Esophagus mucosa (tissue), 1 donor: ENCODE measurements around the gene TENM3. TPM values are rescaled to one million over a fixed set of nuclear protein-coding genes. Genes with fewer than 3 reads are reported as not detected.

Source experiments
- ATAC-seq: fragments of 200-7000 bp; cut with Tn5 transposase; one replicate; pipeline ENCODE4 v1.9.1; 2020
- total RNA-seq: library from RNA; stranded (reverse); gene quantifications from one replicate; pipeline ENCODE4 v1.2.4, GENCODE V29; 2023
- donor health status: DM: yes; HTN: yes; CAD: no.

The TENM3 gene
- total RNA-seq, 1 donor from 2014 or later: 3.6 TPM

DNA sequence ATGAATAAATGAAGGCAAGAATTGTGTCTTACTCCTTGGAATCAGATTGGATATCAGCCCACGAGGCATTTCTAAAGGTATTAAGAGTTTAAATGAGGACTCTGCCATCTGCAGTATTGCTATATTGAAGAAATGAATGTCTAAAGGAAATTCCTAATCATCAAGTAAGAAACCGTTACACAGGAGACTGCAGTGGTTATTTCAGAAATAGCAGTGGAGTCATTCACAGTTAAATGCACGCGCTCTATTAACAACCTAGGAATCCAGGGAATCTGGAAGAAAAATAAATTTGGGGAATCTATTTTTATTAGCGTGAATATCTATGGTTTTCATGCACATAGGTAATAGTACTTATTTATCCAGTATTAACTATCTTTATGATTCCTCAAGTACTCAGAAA is 334.2 kb downstream of the TENM3 start:
- no peak for ATAC-seq

DNA sequence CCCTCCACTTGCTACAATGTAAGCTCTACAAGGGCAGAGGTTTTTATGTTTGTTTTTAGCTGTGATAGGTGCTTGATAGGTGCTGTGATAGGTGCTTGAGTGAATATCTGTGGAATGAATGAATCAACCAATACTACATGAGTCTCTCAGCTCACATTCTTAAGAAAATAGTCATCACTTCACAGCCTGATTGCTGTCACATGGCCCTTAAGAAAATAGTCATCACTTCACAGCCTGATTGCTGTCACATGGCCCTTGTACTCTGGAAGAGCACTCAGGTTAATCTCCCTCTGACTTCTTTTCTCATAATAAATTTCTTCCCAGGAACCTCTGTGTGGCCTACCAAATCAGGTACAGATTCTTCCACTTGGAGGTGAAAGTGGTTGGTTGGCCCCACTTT is 335.2 kb downstream of the TENM3 start:
- peak; percentile 93 for ATAC-seq

DNA sequence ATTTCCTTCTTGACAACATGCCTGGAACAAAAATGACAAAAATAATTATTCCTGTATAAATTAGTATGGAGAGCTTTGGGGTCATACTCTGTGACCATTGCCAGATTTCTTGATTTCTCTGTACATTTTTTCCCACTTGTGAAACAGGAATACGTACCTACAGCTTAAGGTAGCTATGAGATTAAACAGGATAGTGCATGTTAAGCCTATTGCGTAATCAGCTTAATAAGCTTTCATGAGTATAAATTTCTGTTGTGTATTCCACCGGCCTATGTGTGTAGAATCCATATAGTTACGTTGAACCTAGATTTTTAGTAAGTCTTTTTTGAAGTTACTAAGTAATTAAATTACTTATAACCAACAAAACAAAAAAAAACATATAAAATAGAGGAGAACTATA is 339.0 kb downstream of the TENM3 start:
- peak; percentile 83 for ATAC-seq

DNA sequence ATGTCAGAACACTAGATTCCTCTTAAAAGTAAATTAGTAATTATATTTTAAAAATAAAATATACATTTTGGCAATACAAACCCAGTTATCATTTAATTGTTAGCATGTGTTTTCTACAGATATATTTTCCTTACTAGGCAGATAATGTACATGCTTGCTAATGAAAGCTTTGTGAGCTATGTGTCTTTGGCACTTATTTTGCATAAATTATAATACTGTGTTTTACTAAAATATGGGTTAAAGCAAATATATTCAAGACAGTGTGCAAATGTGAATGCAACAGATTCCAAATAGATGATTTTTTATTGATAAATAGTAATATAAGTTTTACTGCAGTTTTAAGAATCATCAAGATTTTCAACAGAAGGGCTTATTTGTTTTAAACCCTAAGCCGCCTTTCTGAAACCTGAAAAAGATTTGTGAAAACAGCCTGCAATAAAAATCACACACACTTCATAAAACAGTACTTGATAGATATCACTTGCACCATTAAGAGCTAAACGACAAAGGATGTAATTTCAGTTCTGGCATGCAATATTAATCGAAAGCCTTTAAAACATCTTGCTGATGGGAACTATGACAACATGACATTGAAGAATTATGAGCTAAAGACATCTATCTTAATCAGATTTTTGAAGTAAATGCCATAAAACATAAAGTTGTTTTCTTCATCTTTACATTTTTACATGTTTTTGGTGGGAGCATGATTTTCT is 340.7 kb downstream of the TENM3 start:
- no peak for ATAC-seq

DNA sequence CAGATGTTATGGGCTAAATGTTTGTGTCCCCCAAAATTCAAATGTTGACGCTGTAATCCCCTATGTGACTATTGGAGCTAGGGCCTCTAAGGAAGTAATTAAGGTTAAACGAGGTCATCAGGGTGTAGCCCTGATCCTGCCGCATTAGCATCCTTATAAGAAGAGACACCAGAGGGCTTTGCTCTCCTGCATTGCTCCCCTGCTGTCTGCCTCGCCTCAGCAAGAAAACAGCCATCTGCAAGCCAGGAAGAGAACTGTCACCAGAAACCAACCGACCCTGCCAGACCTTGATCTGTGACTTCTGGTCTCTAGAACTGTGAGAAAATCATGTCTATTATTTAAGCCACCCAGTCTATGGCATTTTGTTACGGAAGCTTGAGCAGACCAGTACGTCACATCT is 342.1 kb downstream of the TENM3 start:
- ATAC-seq: no peak

DNA sequence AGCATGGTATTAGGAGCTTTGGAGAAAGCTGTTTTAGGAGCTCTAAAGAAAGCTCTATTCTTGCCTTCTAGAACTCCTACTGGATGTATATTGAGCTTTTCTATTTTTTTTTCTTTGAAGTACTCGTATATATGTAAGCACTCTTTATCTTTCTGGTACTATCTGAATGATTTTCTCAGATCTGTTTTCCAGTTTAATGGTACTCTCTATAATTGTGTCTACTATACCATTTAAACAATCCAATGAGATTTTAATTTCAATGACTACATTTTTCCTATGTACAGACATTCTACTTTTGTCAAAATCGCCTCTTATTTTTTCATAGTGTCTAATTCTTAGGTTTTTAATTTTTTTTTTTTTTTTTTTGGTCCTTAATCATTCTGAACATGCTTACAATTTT is 345.9 kb downstream of the TENM3 start:
- ATAC-seq: no peak

DNA sequence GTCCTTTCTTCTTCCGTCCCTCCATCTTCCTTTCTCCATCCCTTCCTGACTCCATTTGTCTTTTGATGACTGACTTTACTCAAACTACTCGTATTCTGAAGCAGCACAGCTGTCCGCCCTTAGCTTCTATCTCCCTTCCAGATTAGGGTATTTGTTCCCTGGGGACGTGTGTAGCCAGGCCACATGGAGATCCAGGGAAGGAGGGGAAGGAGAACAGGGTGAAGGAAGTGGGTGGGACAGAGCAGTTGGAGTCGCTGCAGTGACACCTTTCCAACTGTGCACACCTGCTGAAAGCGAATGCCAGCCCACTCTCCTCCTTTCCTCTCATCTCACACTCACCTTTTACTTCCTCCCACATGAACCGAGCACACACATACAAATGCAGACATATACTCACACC is 350.2 kb downstream of the TENM3 start:
- no peak for ATAC-seq

DNA sequence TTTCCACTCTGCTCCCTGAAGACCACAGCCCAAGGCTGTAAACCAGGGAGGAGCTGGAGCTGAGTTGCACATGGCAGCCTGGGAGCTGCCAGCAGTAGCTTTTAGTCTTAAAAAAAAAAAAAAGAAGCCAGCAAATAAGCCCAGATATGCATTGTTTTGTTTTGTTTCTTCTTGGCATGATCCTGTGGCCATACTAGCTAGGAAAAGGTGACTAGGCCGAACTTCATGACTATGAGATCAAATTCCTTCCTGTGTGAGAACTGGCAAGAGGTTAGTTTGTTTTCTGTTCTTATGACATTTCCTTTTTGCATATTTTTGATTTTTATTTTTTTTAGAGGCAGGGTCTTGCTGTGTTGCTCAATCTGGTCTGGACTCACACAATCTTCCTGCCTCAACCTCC is 350.7 kb downstream of the TENM3 start:
- no peak for ATAC-seq

DNA sequence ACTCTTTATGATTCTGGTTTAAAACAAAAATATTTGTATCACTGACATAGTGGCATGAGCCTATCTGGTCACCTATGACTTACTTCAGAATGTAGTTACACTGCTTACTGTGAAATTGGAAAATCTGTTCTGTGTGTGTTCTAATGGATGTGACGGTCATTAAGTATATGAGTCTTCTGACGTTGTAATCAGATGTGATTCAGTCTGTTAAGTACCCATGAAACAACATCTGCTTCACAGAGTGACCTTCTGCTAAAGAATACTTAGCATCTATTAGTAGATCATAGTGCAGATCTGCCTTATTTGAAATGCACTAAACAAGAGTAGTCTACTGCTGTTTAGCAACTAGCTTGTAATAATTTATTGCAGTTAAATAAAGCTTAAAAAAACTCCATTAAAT is 356.9 kb downstream of the TENM3 start:
- ATAC-seq: no peak

DNA sequence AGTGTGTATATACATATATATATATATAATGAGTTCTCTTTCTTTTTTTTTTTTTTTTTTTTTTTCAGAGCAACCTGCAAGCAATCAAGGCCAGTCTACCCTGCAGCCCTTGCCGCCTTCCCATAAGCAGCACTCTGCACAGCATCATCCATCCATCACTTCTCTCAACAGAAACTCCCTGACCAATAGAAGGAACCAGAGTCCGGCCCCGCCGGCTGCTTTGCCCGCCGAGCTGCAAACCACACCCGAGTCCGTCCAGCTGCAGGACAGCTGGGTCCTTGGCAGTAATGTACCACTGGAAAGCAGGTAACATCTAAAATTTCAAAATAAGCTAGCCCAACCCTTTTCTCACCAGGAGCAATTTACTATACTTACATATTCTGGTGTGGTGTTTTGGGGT is 357.7 kb downstream of the TENM3 start:
- no peak for ATAC-seq

DNA sequence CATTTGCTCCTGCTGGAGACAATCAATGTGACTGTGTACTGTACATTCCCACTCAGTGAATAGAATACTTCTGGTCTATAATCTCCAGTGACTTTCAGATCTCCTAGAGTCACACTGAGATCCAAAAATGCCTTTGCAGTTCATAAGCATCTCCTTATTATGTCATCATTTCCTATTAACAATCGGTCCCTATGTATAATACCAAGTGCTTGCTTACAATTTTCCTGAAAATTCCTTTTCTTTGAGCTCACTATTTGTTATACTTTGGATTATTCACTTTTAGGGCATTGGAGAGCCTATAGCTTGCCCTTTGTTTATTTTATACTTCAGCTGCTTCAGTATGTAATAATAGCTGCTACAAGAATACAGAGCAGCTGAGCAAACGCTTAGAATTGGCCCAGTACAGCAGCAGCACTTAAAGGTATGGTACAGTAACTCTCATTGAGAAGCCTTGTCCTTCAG is 361.0 kb downstream of the TENM3 start:
- no peak for ATAC-seq

DNA sequence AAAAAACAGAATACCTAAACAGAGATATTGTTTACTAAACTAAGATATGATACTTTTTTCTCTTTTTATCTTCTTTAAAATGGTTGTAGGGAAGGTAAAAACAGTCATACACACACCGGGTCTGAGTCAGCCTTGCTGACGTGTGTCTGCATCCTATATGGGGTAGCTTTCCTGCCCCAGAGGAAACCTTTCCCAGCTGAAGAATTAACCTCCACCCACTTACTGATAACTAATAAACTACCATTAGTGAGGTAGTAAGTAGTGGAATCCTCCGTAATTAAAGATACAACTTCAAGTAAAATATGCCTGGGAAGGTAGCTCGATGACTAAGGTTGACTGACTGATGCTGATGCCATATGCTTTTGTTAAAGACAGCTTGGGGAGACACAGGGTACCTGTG is 361.8 kb downstream of the TENM3 start:
- ATAC-seq: no peak

DNA sequence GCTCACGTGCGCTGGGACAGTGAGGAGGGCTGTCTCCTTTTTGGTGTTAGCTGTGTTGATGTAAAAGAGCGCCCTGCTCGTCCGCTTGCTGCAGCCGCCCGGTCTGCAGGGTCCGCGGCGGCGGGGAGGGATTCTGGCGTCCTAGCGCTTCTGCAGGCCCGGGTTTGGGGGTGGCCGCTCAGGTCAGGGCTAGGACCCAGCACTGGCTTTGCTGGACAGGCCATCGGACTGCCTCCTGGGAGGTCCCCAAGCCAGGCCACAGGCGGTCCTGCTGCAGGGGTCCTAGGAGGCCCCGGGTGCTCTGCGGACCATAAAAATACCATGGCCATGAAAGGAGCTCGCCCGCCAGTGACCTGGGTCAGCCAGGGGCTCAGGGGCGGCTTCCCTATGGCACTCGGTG is 365.3 kb downstream of the TENM3 start:
- ATAC-seq: no peak

DNA sequence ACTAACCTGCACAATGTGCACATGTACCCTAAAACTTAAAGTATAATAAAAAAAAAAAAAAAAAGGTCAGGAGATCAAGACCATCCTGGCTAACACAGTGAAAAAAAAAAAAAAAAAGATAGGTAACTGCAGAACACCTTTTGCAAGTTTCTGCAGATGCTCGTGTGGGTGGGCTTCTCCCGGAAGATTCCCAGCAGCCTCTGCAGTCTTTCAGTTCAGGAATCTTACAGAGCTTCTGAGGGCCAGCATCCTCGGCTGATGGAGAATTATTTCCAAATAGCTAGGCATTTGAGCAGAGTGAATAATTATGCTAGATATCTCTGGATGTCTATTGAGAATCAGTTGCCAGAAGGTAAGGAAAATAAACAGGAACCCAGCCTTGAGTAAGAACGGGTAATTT is 373.3 kb downstream of the TENM3 start:
- no peak for ATAC-seq

DNA sequence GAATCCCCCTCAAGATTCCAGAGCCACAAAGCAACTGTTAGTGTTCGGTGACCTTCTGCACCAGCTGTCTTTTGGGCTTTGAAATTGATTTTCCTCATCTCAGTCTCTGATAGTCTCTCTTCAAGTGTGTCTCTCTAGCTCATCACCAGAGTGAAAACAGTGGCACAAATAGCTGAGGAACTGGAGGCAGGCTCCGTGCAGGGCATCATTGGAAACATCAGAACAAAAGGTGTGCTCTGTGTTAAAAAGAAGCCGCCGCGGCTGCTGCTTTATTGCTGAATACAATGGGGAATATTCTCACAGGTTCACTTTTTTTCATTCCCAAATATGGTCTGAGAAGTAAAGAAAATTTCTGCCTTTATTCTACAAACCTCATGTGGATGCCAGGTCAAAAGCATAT is 376.5 kb downstream of the TENM3 start:
- ATAC-seq: no peak

DNA sequence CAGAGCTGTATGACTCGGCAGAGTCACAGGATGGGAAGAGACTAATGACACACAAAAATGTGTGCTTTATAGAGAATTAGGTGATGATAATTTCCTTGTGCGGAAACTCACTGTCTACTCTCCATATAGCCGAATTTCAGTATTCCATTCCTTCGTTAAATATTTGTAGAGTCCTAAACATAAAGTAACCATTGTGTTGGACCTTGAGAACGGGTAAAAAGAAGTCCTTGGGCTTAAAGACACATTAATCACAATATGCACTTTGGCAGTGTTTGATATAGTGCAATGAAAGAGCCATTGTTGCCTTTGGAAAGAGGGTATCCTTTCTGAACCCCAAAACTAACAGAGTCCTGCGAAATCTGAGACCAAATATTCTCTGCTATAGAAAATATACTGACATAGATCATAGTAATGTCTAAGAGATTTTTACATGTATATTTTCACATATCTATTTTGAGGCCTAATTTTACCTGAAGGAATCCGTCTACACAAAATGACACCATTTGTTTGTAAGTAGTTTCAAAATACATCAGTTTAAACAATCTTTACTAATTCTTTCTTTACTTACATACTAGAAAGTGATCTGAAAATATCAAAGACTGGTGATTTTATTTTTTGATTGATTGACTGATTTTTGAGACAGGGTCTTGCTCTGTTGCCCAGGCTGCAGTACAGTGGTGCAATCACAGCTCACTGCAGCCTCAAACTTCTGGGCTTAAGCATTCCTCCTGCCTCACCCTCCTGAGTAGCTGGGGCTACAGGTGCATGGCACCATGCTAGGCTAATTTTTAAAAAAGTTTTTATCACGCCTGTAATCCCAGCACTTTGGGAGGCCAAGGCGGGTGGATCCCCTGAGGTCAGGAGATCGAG is 377.1 kb downstream of the TENM3 start:
- ATAC-seq: no peak

DNA sequence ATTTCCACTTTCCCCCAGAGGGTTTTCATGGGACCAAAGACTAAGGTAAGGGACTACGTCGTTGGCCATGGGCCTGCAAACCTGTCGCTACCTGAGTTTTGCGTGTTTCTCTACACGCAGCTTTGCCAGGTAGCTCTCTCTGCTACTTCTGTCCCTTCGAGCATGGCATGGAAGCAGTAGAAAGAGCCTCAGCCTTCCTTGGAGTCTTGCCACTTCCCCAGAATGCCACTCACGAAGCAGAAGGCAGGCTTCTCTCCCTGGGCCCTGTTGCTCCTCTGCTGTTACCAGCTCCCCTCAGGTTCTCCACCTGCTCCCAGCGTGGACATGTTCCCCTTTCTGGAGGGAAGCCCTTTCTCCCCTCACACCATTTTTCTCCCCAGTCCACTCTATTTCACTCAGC is 381.1 kb downstream of the TENM3 start:
- ATAC-seq: no peak

DNA sequence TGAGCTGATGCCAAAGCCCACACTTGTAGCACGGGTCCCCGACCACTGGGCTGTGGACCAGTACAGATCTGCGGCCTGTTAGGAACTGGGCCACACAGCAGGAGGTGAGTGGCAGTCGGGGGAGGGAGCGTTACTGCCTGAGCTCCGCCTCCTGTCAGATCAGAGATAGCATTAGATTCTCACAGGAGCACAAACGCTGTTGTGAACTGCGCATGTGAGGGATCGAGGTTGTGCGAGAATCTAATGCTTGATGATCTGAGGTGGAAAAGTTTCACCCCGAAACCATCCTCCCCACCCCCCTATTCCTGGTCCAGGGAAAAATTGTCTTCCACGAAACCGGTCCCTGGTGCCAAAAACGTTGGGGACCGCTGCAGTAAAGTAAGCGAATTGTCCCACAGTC is 382.0 kb downstream of the TENM3 start:
- ATAC-seq: no peak

DNA sequence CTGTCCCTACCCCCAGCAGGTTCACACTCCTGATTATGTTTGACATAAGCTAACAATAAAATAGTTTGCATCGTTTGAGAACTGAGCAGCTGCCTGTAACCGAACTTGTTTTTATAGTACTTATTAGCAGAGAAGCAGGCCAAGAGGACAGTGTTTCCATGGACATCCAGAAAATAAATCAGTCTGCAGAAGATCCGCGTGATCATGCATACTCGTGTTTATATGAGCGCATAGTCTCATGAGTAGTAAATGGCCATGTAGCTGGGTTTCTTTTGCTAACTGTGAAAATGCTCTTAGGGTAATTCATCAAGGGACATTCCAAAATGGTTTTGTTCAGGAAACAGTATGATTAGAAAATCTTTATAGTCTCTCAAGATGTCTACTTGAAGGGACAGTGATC is 384.8 kb downstream of the TENM3 start:
- no peak for ATAC-seq

DNA sequence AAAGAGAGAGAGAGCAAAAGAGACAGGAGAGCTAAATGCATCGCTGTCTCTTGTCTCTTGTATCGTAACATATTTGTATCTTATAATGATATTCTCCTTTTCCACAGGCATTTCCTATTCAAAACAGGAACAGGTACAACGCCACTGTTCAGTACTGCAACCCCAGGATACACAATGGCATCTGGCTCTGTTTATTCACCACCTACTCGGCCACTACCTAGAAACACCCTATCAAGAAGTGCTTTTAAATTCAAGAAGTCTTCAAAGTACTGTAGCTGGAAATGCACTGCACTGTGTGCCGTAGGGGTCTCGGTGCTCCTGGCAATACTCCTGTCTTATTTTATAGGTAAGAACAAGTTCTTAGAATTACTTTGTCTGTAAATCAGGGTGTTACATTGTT is 385.3 kb downstream of the TENM3 start:
- no peak for ATAC-seq

DNA sequence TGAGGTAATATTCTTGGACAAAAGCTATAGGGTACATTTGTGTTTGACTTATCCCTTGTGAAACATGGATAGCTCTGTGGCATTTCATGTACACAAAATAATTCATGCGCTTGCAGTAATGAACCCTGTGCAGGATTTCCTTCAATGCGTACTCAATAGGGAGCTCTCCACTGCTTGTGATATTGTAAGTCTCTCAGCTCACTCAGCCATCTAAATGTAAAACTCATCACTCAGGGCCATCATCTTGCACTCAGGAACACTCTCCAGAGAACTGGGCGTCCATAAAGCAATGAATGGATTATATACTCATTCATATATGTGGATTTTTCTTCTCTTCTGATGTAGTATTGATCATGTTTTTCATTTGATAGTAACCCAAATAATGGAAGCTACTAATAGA is 385.9 kb downstream of the TENM3 start:
- no peak for ATAC-seq

DNA sequence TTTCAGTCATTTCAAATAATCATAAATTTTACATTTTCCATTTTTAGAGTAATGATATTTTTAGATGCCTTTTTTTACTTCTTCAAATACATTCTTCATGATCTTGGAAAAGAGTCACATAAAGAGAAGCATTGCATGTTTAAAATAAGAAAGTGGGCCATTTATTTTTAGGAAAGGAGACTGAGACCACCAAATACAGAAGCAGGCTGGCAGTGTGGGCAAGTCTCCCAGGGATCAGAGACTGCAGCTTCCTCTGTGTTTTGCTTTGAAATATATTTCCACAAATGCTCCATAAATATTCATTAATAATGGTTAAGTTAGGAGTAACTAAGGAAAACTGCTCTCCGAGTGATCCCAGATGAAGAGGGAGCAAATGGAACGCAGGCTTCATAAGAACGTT is 397.3 kb downstream of the TENM3 start:
- ATAC-seq: no peak

DNA sequence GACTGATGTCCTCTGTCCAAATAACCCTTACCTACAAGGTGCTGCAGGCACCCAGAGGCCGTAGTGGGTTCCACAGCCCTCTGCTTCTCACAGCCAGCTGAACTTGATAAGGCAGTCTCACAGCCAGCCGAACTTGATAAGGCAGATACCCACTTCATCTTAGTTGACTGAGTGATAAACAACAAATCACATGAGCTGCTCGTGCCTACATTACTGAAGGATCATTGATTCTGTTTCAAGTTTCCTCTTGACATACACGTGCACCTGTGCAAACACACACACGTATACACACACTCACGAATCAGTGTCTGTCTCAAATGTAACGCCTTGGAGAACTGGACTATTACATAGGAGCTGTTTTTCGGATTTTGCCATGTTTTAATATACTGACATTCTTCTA is 397.7 kb downstream of the TENM3 start:
- ATAC-seq: no peak

DNA sequence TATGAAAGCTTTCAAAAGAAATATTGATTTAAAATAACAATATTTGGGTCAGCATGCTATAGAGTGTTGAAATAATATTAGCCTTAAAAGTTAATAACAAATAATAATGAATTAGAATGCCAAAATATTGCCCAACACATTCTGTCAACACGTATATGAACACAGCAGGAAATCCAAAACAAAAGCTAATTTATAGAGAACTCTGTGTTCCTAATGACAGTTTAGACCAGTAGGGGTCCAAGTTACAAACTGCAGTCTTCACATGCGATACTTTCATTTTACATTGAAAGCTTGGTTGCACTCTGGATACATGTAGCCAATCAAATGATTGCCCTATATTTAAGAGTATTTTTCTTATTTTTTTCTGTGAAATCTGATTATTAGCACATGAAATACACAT is 399.6 kb downstream of the TENM3 start:
- no peak for ATAC-seq
